ENCODE data around the gene KCTD18.

The KCTD18 gene

GRCh38 chr2:200443916-200444315 is 66.0 kb downstream of the KCTD18 start:
- no peak overlapping the region for H3K27ac ChIP-seq
- TF ChIP-seq CTCF (IDR thresholded peaks at IDR 0.05), result no peak

GRCh38 chr2:200443376-200443775 is 66.5 kb downstream of the KCTD18 start:
- TF ChIP-seq ZFX (IDR thresholded peaks at IDR 0.05; ENCODE audit: borderline replicate concordance), result no peak
- TF ChIP-seq CTCF (IDR thresholded peaks at IDR 0.05), result no peak
- no peak overlapping the region for H3K27ac ChIP-seq

GRCh38 chr2:200442471-200442870 is 67.4 kb downstream of the KCTD18 start:
- TF ChIP-seq CTCF (IDR thresholded peaks at IDR 0.05), result no peak
- TF ChIP-seq ZFX (IDR thresholded peaks at IDR 0.05; ENCODE audit: borderline replicate concordance), result no peak
- no peak overlapping the region for H3K27ac ChIP-seq

GRCh38 chr2:200439981-200440380 is 69.9 kb downstream of the KCTD18 start:
- TF ChIP-seq ZFX (IDR thresholded peaks at IDR 0.05; ENCODE audit: borderline replicate concordance) (no peak), CTCF (IDR thresholded peaks at IDR 0.05) (no peak)
- no peak overlapping the region for H3K27ac ChIP-seq

Measured in 22Rv1 (cell line).